PC-3 (cell line): ENCODE measurements around the gene EIF5AL1.
"Not testable (repeated sequence)": the region's sequence is repeated elsewhere in the genome, so short reads cannot be mapped to it uniquely, and the experiment has no call there.

ENCODE experiments used
- EZH2 ChIP-seq: fragments of 300-600 bp; sonication (generic); IDR thresholded peaks from one replicate; pipeline ENCODE4 v1.6.1; 2017; ENCODE audit warnings: antibody characterized with exemption, mild to moderate bottlenecking, low read length; ENCODE audit not compliant: unreplicated experiment
- TF ChIP-seq, protein P1 (sequence below): fragments of 300-600 bp; sonication (generic); conservative IDR thresholded peaks from 2 replicates; pipeline ENCODE4 v1.5.1; 2017; ENCODE audit warnings: antibody characterized with exemption, low read depth, mild to moderate bottlenecking, low read length

GRCh38 chr10:79523157-79523853, 11.0 kb downstream of the EIF5AL1 start:
- TF ChIP-seq, protein P1, sequence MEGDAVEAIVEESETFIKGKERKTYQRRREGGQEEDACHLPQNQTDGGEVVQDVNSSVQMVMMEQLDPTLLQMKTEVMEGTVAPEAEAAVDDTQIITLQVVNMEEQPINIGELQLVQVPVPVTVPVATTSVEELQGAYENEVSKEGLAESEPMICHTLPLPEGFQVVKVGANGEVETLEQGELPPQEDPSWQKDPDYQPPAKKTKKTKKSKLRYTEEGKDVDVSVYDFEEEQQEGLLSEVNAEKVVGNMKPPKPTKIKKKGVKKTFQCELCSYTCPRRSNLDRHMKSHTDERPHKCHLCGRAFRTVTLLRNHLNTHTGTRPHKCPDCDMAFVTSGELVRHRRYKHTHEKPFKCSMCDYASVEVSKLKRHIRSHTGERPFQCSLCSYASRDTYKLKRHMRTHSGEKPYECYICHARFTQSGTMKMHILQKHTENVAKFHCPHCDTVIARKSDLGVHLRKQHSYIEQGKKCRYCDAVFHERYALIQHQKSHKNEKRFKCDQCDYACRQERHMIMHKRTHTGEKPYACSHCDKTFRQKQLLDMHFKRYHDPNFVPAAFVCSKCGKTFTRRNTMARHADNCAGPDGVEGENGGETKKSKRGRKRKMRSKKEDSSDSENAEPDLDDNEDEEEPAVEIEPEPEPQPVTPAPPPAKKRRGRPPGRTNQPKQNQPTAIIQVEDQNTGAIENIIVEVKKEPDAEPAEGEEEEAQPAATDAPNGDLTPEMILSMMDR, result not testable (repeated sequence)
- TF ChIP-seq EZH2, result not testable (repeated sequence)
